Cardiac fibroblast (primary cell): ENCODE results near the gene ZNF771.
"Not testable (repeated sequence)": the region's sequence is repeated elsewhere in the genome, so short reads cannot be mapped to it uniquely, and the experiment has no call there.

Source experiments
- DNase-seq, 2 donors: peaks; one replicate each; pipeline versions ENCODE4 v3.0.0 to v3.0.0-alpha.2; 2010; ENCODE audit warnings: low read depth in 2 of 2
- H3K4me3 ChIP-seq, 2 donors: replicated peaks in 1 of 2; 1 replicate in 1 of 2; 2 replicates in 1 of 2; pipeline ENCODE4 v1.5.1; 2011; ENCODE audit warnings: low read depth in 2 of 2, low read length in 2 of 2, mild to moderate bottlenecking in 2 of 2, moderate library complexity in 1 of 2
- CTCF ChIP-seq: IDR thresholded peaks from one replicate; pipeline ENCODE4 v1.5.1; 2011; ENCODE audit warnings: low read depth, mild to moderate bottlenecking, low read length, inconsistent platforms

Gene ZNF771

GRCh38 chr16:30458561-30459394 lies 51.4 kb downstream of the ZNF771 start:
- H3K4me3 ChIP-seq, result no peak overlapping the region
- DNase-seq, result no peak
- TF ChIP-seq CTCF, result no peak

GRCh38 chr16:30459456-30459855 lies 52.0 kb downstream of the ZNF771 start:
- no peak for DNase-seq
- TF ChIP-seq CTCF, result no peak
- no peak overlapping the region for H3K4me3 ChIP-seq

GRCh38 chr16:30461426-30461825 lies 54.0 kb downstream of the ZNF771 start:
- not testable (repeated sequence) for DNase-seq, H3K4me3 ChIP-seq

- TF ChIP-seq CTCF, result no peak
- no peak overlapping the region for H3K4me3 ChIP-seq
Observed at GRCh38 chr16:30464078-30464477, 56.7 kb downstream of the ZNF771 start.

More at GRCh38 chr16:30464078-30464477, 56.7 kb downstream of the ZNF771 start:
- DNase-seq, result no peak
